KMS-11 (cell line): ENCODE data around the gene BTBD16.

Experiments
- H2AFZ ChIP-seq: fragments of 200-600 bp; sonication (generic); 2 replicates; pipeline ENCODE4 v1.6.1; 2016; ENCODE audit warnings: antibody characterized with exemption, mixed run types, low read depth
- H3K27ac ChIP-seq: fragments of 200-600 bp; sonication (generic); 2 replicates; pipeline ENCODE4 v1.6.1; 2016; ENCODE audit warnings: mild to moderate bottlenecking, mixed run types
- H3K27me3 ChIP-seq: fragments of 200-600 bp; sonication (generic); 2 replicates; pipeline ENCODE4 v1.6.1; 2017; ENCODE audit warnings: mild to moderate bottlenecking, low read depth, mixed run types, moderate library complexity; ENCODE audit not compliant: insufficient read depth
- H3K36me3 ChIP-seq: fragments of 200-600 bp; sonication (generic); 2 replicates; pipeline ENCODE4 v1.6.1; 2017; ENCODE audit warnings: mild to moderate bottlenecking, mixed run types; ENCODE audit not compliant: insufficient read depth
- H3K4me1 ChIP-seq: fragments of 200-600 bp; sonication (generic); 2 replicates; pipeline ENCODE4 v1.6.1; 2016; ENCODE audit warnings: mild to moderate bottlenecking, low read depth, mixed run types; ENCODE audit not compliant: poor library complexity, severe bottlenecking
- H3K4me2 ChIP-seq: fragments of 200-600 bp; sonication (generic); 2 replicates; pipeline ENCODE4 v1.7.0; 2016; ENCODE audit warnings: mild to moderate bottlenecking, mixed run types
- H3K4me3 ChIP-seq: fragments of 200-600 bp; sonication (generic); IDR thresholded peaks from 2 replicates; pipeline ENCODE4 v1.6.1; 2017; ENCODE audit warnings: low read depth, low read length, mixed read lengths; ENCODE audit not compliant: insufficient read depth
- H3K79me2 ChIP-seq: fragments of 200-600 bp; sonication (generic); 2 replicates; pipeline ENCODE4 v1.6.1; 2016; ENCODE audit warnings: low read depth, mixed run types; ENCODE audit not compliant: insufficient read depth
- H3K9ac ChIP-seq: fragments of 200-600 bp; sonication (generic); 2 replicates; pipeline ENCODE4 v1.6.1; 2016; ENCODE audit warnings: mild to moderate bottlenecking, mixed run types
- H4K20me1 ChIP-seq: fragments of 200-600 bp; sonication (generic); 2 replicates; pipeline ENCODE4 v1.6.1; 2016; ENCODE audit warnings: mild to moderate bottlenecking, mixed run types; ENCODE audit not compliant: insufficient read depth
- TF ChIP-seq, protein P1 (sequence below): fragments of 200-600 bp; sonication (generic); conservative IDR thresholded peaks from 2 replicates; pipeline ENCODE4 v1.6.1; 2017; ENCODE audit warnings: low read depth, mild to moderate bottlenecking, antibody characterized with exemption, low read length, moderate library complexity, mixed read lengths

The BTBD16 gene

DNA sequence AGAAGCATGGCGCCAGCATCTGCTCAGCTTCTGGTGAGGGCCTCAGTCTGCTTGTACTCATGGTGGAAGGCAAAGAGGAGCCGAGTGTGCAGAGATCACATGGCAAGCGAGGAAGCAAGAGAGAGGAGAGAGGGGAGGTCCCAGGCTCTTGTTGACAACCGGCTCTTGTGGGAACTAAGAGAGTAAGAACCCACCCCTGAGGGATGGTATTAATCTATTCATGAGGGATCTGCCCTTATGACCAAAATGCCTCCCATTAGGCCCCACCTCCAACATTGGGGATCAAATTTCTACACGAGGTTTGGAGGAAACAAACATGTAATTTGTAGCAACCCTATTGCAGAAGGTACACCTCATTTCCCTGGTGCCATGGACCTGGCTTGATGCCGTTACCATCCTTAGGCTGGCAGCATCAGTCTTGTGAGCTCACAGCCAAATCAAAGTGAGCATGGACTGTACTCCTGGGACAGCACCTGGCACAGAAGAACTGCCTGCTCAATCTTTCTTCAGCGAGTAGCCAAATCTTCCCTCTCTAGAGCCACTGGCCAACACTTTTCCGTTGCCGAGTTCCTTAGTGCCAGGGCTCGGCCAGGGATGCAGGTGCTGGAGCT, 6.5 kb downstream of the BTBD16 start:
- Histone ChIP-seq H3K36me3 (no peaks in the 10 kb centered on the region), H3K4me2 (no peak overlapping the region), H3K9ac (no peak overlapping the region), H2AFZ (no peak overlapping the region), H4K20me1 (no peaks in the 10 kb centered on the region), H3K27ac (no peak overlapping the region), H3K4me3 (no peak overlapping the region), H3K4me1 (no peaks in the 10 kb centered on the region), H3K27me3 (no peaks in the 10 kb centered on the region), H3K79me2 (no peaks in the 10 kb centered on the region)
- TF ChIP-seq, protein P1, sequence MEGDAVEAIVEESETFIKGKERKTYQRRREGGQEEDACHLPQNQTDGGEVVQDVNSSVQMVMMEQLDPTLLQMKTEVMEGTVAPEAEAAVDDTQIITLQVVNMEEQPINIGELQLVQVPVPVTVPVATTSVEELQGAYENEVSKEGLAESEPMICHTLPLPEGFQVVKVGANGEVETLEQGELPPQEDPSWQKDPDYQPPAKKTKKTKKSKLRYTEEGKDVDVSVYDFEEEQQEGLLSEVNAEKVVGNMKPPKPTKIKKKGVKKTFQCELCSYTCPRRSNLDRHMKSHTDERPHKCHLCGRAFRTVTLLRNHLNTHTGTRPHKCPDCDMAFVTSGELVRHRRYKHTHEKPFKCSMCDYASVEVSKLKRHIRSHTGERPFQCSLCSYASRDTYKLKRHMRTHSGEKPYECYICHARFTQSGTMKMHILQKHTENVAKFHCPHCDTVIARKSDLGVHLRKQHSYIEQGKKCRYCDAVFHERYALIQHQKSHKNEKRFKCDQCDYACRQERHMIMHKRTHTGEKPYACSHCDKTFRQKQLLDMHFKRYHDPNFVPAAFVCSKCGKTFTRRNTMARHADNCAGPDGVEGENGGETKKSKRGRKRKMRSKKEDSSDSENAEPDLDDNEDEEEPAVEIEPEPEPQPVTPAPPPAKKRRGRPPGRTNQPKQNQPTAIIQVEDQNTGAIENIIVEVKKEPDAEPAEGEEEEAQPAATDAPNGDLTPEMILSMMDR: no peak

GRCh38 chr10:122279725-122280141, 8.6 kb downstream of the BTBD16 start:
- Histone ChIP-seq H3K4me1 (no peaks in the 10 kb centered on the region), H3K36me3 (no peaks in the 10 kb centered on the region), H3K27me3 (no peaks in the 10 kb centered on the region), H2AFZ (no peak overlapping the region), H3K79me2 (no peaks in the 10 kb centered on the region), H3K4me3 (no peak overlapping the region), H3K9ac (no peak overlapping the region), H3K4me2 (no peak overlapping the region), H3K27ac (no peak overlapping the region), H4K20me1 (no peaks in the 10 kb centered on the region)
- TF ChIP-seq, protein P1: peak; percentile 42

DNA sequence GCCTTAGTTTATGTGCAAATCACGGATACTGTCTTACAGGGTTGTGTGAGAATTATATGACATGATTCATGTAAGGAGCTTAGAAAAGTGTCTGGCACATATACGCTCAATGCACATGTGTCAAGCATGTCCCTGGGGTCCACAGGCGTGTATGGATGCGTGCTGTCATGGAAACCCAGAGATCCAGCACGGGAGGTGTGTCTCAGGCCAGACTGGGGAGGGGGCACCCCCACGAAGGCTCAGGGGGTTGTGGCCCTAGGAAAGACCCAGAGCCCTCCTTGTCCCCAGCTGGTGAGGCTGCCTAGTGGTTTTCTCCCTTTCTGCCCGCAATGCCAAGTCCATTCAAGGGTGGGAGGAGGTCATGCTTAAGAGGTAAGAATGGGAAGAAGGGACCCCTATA, 9.1 kb downstream of the BTBD16 start:
- Histone ChIP-seq H3K79me2 (no peaks in the 10 kb centered on the region), H4K20me1 (no peaks in the 10 kb centered on the region), H3K27me3 (no peaks in the 10 kb centered on the region), H3K9ac (no peak overlapping the region), H3K4me1 (no peaks in the 10 kb centered on the region), H2AFZ (no peak overlapping the region), H3K27ac (no peak overlapping the region), H3K4me3 (no peak overlapping the region), H3K36me3 (no peaks in the 10 kb centered on the region), H3K4me2 (no peak overlapping the region)
- TF ChIP-seq, protein P1: no peak

DNA sequence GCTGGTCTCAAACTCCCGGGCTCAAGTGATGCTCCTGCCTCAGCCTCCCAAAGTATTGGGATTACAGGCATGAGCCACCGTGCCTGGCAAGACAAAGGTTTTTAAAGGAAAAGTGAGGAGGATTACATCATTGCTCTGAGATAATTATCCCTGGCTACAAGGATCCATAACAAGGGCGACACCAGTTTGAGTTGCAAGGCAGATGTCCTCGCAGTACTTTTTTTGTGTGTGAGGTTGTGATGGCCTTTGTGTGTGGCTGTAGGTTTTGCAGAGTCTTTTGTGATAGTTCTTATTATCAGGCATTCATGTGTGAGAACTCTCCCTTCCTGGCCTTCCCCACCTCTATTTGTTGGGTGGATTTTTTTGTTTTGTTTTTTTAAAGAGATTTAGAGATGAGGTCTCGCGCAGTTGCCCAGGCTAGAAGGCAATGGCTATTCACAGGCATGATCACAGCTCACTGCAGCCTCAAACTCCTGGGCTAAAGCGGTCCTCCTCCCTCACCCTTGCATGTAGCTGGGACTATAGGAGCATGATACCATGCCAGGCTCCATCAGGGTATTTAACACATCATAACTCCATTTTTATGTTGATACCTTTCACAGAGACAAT, 10.0 kb downstream of the BTBD16 start:
- no peak overlapping the region for H3K4me2 ChIP-seq
- TF ChIP-seq, protein P1: no peak
- no peaks in the 10 kb centered on the region for H3K79me2 ChIP-seq
- H2AFZ ChIP-seq: no peak overlapping the region
- no peaks in the 10 kb centered on the region for H3K36me3 ChIP-seq
- no peaks in the 10 kb centered on the region for H3K4me1 ChIP-seq
- no peak overlapping the region for H3K9ac ChIP-seq
- H3K27me3 ChIP-seq: no peaks in the 10 kb centered on the region
- H3K4me3 ChIP-seq: no peak overlapping the region
- H4K20me1 ChIP-seq: no peaks in the 10 kb centered on the region
- H3K27ac ChIP-seq: no peak overlapping the region
